Ishikawa (cell line): ENCODE measurements around the gene HAT1.

Source experiments
- CREB1 ChIP-seq: IDR thresholded peaks from 2 replicates; pipeline ENCODE4 v1.6.1; 2012; ENCODE audit warnings: low read depth
- EP300 ChIP-seq: IDR thresholded peaks from 2 replicates; pipeline ENCODE4 v1.6.1; 2012; ENCODE audit warnings: borderline replicate concordance
- MAX ChIP-seq: IDR thresholded peaks from 2 replicates; pipeline ENCODE4 v1.6.1; 2012
- REST ChIP-seq: IDR thresholded peaks from 2 replicates; pipeline ENCODE4 v1.6.1; 2012; ENCODE audit warnings: low read depth, mild to moderate bottlenecking
- TAF1 ChIP-seq: IDR thresholded peaks from 2 replicates; pipeline ENCODE4 v1.6.1; 2012; ENCODE audit warnings: low read depth, mild to moderate bottlenecking
- TCF12 ChIP-seq: IDR thresholded peaks from 2 replicates; pipeline ENCODE4 v1.6.1; 2012; ENCODE audit warnings: low read depth
- USF1 ChIP-seq: IDR thresholded peaks from 2 replicates; pipeline ENCODE4 v1.6.1; 2012
- YY1 ChIP-seq: IDR thresholded peaks from 2 replicates; pipeline ENCODE4 v1.6.1; 2012; ENCODE audit warnings: low read depth

GRCh38 chr2:172009823-172010222 lies 87.6 kb downstream of the HAT1 start:
- TF ChIP-seq TCF12 (no peak), EP300 (no peak), CREB1 (no peak), USF1 (no peak), MAX (no peak), REST (no peak), YY1 (no peak), TAF1 (no peak)
